Measurements from ENCODE around the gene TMEM183A. TPM values are rescaled to one million over a fixed set of nuclear protein-coding genes. Genes with fewer than 3 reads are reported as not detected.

TMEM183A gene
- total and polyA plus RNA-seq, 12 donors, result 23.4 to 67.2 (median 52.8) TPM

- no peak for TF ChIP-seq POLR2A (IDR thresholded peaks at IDR 0.05)
- TF ChIP-seq, protein P1, sequence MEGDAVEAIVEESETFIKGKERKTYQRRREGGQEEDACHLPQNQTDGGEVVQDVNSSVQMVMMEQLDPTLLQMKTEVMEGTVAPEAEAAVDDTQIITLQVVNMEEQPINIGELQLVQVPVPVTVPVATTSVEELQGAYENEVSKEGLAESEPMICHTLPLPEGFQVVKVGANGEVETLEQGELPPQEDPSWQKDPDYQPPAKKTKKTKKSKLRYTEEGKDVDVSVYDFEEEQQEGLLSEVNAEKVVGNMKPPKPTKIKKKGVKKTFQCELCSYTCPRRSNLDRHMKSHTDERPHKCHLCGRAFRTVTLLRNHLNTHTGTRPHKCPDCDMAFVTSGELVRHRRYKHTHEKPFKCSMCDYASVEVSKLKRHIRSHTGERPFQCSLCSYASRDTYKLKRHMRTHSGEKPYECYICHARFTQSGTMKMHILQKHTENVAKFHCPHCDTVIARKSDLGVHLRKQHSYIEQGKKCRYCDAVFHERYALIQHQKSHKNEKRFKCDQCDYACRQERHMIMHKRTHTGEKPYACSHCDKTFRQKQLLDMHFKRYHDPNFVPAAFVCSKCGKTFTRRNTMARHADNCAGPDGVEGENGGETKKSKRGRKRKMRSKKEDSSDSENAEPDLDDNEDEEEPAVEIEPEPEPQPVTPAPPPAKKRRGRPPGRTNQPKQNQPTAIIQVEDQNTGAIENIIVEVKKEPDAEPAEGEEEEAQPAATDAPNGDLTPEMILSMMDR (IDR thresholded peaks at IDR 0.05), result peak in 5 of 6 experiments; percentile 50 to 67 (median 57)
- Histone ChIP-seq H3K9me3 (replicated peaks in 1 of 3) (no peaks in the 10 kb centered on the region), H3K36me3 (replicated peaks in 1 of 2) (peaks cover 0 to 7% of the 10 kb centered on the region in 2 donors), H3K4me1 (replicated peaks in 1 of 2) (peaks cover 12 to 36% of the 10 kb centered on the region in 2 donors), H3K27ac (peak overlapping the region in 2 of 5 donors; percentile 91 to 97), H3K4me3 (no peak overlapping the region), H3K27me3 (no peaks in the 10 kb centered on the region)
- peak; percentile 42 to 81 (median 66) for DNase-seq
- WGBS, 4 donors, result 33 to 45% (median 40%) methylated on average over 5 of the region's 5 CpGs
- intact Hi-C loops (cut with DNase I), result no loop called here
These were observed 38.3 kb upstream of the TMEM183A start for GRCh38 chr1:202968895-202969295.

DNA sequence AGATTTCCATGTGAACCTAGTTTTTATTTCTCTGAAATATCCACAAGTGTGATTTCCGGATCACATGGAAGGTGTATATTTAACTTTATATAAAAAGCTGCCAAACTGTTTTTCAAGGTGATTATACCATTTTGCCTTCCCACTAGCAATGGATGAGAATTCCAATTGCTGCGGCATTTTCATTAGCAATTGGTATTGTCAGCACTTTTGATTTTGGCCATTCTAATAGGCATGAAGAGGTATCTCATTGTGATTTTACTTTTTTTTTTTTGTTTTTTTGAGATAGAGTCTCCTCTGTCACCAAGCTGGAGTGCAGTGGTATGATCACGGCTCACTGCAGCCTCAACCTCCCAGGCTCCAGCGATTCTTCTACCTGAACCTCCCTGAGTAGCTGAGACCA, 35.1 kb upstream of the TMEM183A start:
- Histone ChIP-seq H3K9me3 (replicated peaks in 1 of 3) (no peaks in the 10 kb centered on the region), H3K4me3 (no peak overlapping the region), H3K27ac (no peak overlapping the region), H3K4me1 (replicated peaks in 1 of 2) (peaks cover 7 to 9% of the 10 kb centered on the region in 2 donors), H3K27me3 (peaks cover 11% of the 10 kb centered on the region), H3K36me3 (replicated peaks in 1 of 2) (no peaks in the 10 kb centered on the region)
- 61 to 67% (median 65%) methylated on average over 4 of the region's 4 CpGs for WGBS, 4 donors
- TF ChIP-seq, protein P1 (IDR thresholded peaks at IDR 0.05), result no peak
- no peak for TF ChIP-seq POLR2A (IDR thresholded peaks at IDR 0.05)
- DNase-seq, result no peak
- intact Hi-C loops (cut with DNase I), result no loop called here

GRCh38 chr1:202974856-202975255, 32.3 kb upstream of the TMEM183A start:
- WGBS, 4 donors, result 75 to 86% (median 78%) methylated on average over 3 of the region's 3 CpGs
- TF ChIP-seq POLR2A (IDR thresholded peaks at IDR 0.05), result no peak
- TF ChIP-seq, protein P1 (IDR thresholded peaks at IDR 0.05), result no peak
- intact Hi-C loops (cut with DNase I), result no loop called here
- no peak for DNase-seq
- Histone ChIP-seq H3K36me3 (replicated peaks in 1 of 2) (no peaks in the 10 kb centered on the region), H3K9me3 (replicated peaks in 1 of 3) (no peaks in the 10 kb centered on the region), H3K27me3 (peaks cover 11% of the 10 kb centered on the region), H3K4me3 (no peak overlapping the region), H3K4me1 (replicated peaks in 1 of 2) (no peaks in the 10 kb centered on the region), H3K27ac (no peak overlapping the region)

- Histone ChIP-seq H3K36me3 (replicated peaks in 1 of 2) (no peaks in the 10 kb centered on the region), H3K27ac (no peak overlapping the region), H3K27me3 (peaks cover 11% of the 10 kb centered on the region), H3K4me1 (replicated peaks in 1 of 2) (no peaks in the 10 kb centered on the region), H3K9me3 (replicated peaks in 1 of 3) (no peaks in the 10 kb centered on the region), H3K4me3 (no peak overlapping the region)
- TF ChIP-seq, protein P1 (IDR thresholded peaks at IDR 0.05), result no peak
- TF ChIP-seq POLR2A (IDR thresholded peaks at IDR 0.05), result no peak
- intact Hi-C loops (cut with DNase I), result no loop called here
- no peak for DNase-seq
- WGBS, 4 donors, result 31 to 36% (median 34%) methylated on average over 3 of the region's 3 CpGs
These were observed 30.5 kb upstream of the TMEM183A start for GRCh38 chr1:202976633-202977032.
